Fibroblast of villous mesenchyme (primary cell): ENCODE results near the gene CEP131. TPM values are rescaled to one million over a fixed set of nuclear protein-coding genes. Genes with fewer than 3 reads are reported as not detected.

Experiments
- DNase-seq: peaks from one replicate; pipeline ENCODE4 v3.0.0-alpha.2; 2010; ENCODE audit warnings: low read depth
- H3K4me3 ChIP-seq: 2 replicates; pipeline ENCODE4 v1.5.1; 2011; ENCODE audit warnings: low read depth, mild to moderate bottlenecking, low read length
- CTCF ChIP-seq: IDR thresholded peaks from 2 replicates; pipeline ENCODE4 v1.5.1; 2012; ENCODE audit warnings: low read depth, mild to moderate bottlenecking, low read length; ENCODE audit not compliant: insufficient read depth
- total RNA-seq: library from RNA; depleted of rRNA; stranded (reverse); fragments of >200 nt; gene quantifications from 2 replicates; pipeline ENCODE4 v1.2.3, GENCODE V29; 2012

Gene CEP131
- total RNA-seq, 1 donor, result 9.9 TPM

GRCh38 chr17:81196505-81197408 lies 26.0 kb downstream of the CEP131 start:
- no peak for DNase-seq
- no peak overlapping the region for H3K4me3 ChIP-seq
- TF ChIP-seq CTCF, result no peak

- no peak for TF ChIP-seq CTCF
These were observed 26.7 kb downstream of the CEP131 start for GRCh38 chr17:81195941-81196495.

GRCh38 chr17:81194941-81195901 lies 27.5 kb downstream of the CEP131 start:
- no peak for DNase-seq
- no peak overlapping the region for H3K4me3 ChIP-seq
- no peak for TF ChIP-seq CTCF

More at GRCh38 chr17:81195941-81196495, 26.7 kb downstream of the CEP131 start:
- no peak for DNase-seq
- H3K4me3 ChIP-seq, result no peak overlapping the region

- DNase-seq, result no peak
- no peak overlapping the region for H3K4me3 ChIP-seq
- TF ChIP-seq CTCF, result no peak
These were observed 28.5 kb downstream of the CEP131 start for GRCh38 chr17:81194225-81194760.

GRCh38 chr17:81193470-81194224 lies 29.1 kb downstream of the CEP131 start:
- TF ChIP-seq CTCF, result no peak

GRCh38 chr17:81193051-81193410 lies 29.7 kb downstream of the CEP131 start:
- H3K4me3 ChIP-seq, result no peak overlapping the region
- no peak for TF ChIP-seq CTCF
- no peak for DNase-seq

More at GRCh38 chr17:81193470-81194224, 29.1 kb downstream of the CEP131 start:
- peak; percentile 42 for DNase-seq
- no peak overlapping the region for H3K4me3 ChIP-seq
